GM12878 (cell line): Measurements from ENCODE around the gene AFG1L. TPM values are rescaled to one million over a fixed set of nuclear protein-coding genes. Genes with fewer than 3 reads are reported as not detected.

Experiments
- ATAC-seq: fragments of 200-7000 bp; cut with Tn5 transposase; 3 replicates; pipeline ENCODE4 v1.9.1; 2020; ENCODE audit warnings: mild to moderate bottlenecking, moderate library complexity
- BruUV-seq: library from RNA; stranded (reverse); fragments of 400-500 nt; replicated peaks from 2 replicates; lab custom pipeline; 2021; lab: Mats Ljungman, UMichigan
- CTCF ChIA-PET: fragments of 300-600 bp; sonication (Branson Sonifier 250); formaldehyde crosslinking; extraction: SDS; loops from one replicate; lab custom pipeline; 2021; ENCODE audit warnings: inconsistent platforms; lab: Yijun Ruan, JAX
- POLR2A ChIA-PET: fragments of 350-600 bp; formaldehyde crosslinking; extraction: SDS; loops from one replicate; lab custom pipeline; 2021; ENCODE audit warnings: inconsistent platforms; lab: Charles Lee
- RAD21 ChIA-PET: fragments of 300-600 bp; sonication (Branson Sonifier 250); formaldehyde crosslinking; loops from one replicate; lab custom pipeline; 2023; ENCODE audit warnings: antibody characterized with exemption; ENCODE audit not compliant: unreplicated experiment; lab: Charles Lee
- SMC1A ChIA-PET: fragments of 300-600 bp; sonication (Branson Sonifier 250); formaldehyde crosslinking; loops from one replicate; lab custom pipeline; 2023; ENCODE audit not compliant: unreplicated experiment, uncharacterized antibody; lab: Charles Lee
- DNase-seq: peaks from one replicate; pipeline ENCODE4 v3.0.0-alpha.2; 2011; ENCODE audit warnings: low read depth, low spot score
- FAIRE-seq: peaks from 3 replicates; lab custom pipeline; 2011; peaks lifted over from hg19 to GRCh38; lab: Jason Lieb, UNC
- H2AFZ ChIP-seq: 2 replicates; pipeline ENCODE4 v1.6.0; 2011; ENCODE audit warnings: low read depth, low read length, control low read depth; ENCODE audit not compliant: control insufficient read depth
- H3K27ac ChIP-seq: 2 replicates; pipeline ENCODE4 v1.5.1; 2011; ENCODE audit warnings: control low read depth; ENCODE audit not compliant: control insufficient read depth, insufficient read depth
- H3K27me3 ChIP-seq, 2 experiments: replicated peaks in 1 of 2; 2 replicates each; pipeline versions ENCODE4 v1.6.0 to v1.6.1; 2011; ENCODE audit warnings: low read length in 1 of 2; ENCODE audit not compliant: control insufficient read depth in 2 of 2, insufficient read depth in 2 of 2
- H3K36me3 ChIP-seq, 2 experiments: 2 replicates each; pipeline ENCODE4 v1.5.1; 2011; ENCODE audit warnings: low read length in 1 of 2; ENCODE audit not compliant: control insufficient read depth in 2 of 2, insufficient read depth in 2 of 2
- H3K4me1 ChIP-seq: 2 replicates; pipeline ENCODE4 v1.6.1; 2011; ENCODE audit warnings: mild to moderate bottlenecking, low read length, moderate library complexity, mixed read lengths; ENCODE audit not compliant: control insufficient read depth, insufficient read depth
- H3K4me2 ChIP-seq: 2 replicates; pipeline ENCODE4 v1.6.0; 2011; ENCODE audit warnings: control low read depth; ENCODE audit not compliant: control insufficient read depth, insufficient read depth
- H3K4me3 ChIP-seq: fragments of 200-600 bp; sonication (generic); 2 replicates; pipeline ENCODE4 v1.5.1; 2016
- H3K79me2 ChIP-seq: 2 replicates; pipeline ENCODE4 v1.6.0; 2011; ENCODE audit warnings: low read length; ENCODE audit not compliant: control insufficient read depth, insufficient read depth
- H3K9ac ChIP-seq: 2 replicates; pipeline ENCODE4 v1.8.0; 2011; ENCODE audit warnings: low read length, control low read depth, mixed read lengths; ENCODE audit not compliant: control insufficient read depth, insufficient read depth
- H3K9me3 ChIP-seq: replicated peaks from 3 replicates; pipeline ENCODE4 v1.5.1; 2011; ENCODE audit warnings: mild to moderate bottlenecking, low read length; ENCODE audit not compliant: control insufficient read depth, insufficient read depth
- H4K20me1 ChIP-seq: 2 replicates; pipeline ENCODE4 v1.6.0; 2011; ENCODE audit not compliant: control insufficient read depth, insufficient read depth
- ATF2 ChIP-seq: IDR thresholded peaks from 2 replicates; pipeline ENCODE4 v1.6.1; 2012; ENCODE audit warnings: low read length, inconsistent platforms
- CBX5 ChIP-seq: sonication (generic); IDR thresholded peaks from 2 replicates; pipeline ENCODE4 v1.6.1; 2016; ENCODE audit warnings: low read depth, moderate library complexity, mild to moderate bottlenecking, inconsistent platforms
- EED ChIP-seq: sonication (generic); IDR thresholded peaks from 2 replicates; pipeline ENCODE4 v1.6.1; 2016; ENCODE audit warnings: antibody characterized with exemption, low read depth
- FOXK2 ChIP-seq: fragments of 450-650 bp; IDR thresholded peaks from 2 replicates; pipeline ENCODE4 v1.6.1; 2017; ENCODE audit warnings: mild to moderate bottlenecking, moderate library complexity
- NFIC ChIP-seq: IDR thresholded peaks from 2 replicates; pipeline ENCODE4 v1.6.1; 2012; ENCODE audit warnings: low read depth, mild to moderate bottlenecking, inconsistent platforms, low read length, moderate library complexity
- POLR2A ChIP-seq: IDR thresholded peaks from 2 replicates; pipeline ENCODE4 v1.6.1; 2011; ENCODE audit warnings: low read depth, mild to moderate bottlenecking, low read length
- POLR2AphosphoS5 ChIP-seq: IDR thresholded peaks from 2 replicates; pipeline ENCODE4 v1.6.1; 2011; ENCODE audit warnings: mild to moderate bottlenecking, low read length, inconsistent platforms
- SMARCA5 ChIP-seq: fragments of 450-650 bp; IDR thresholded peaks from 2 replicates; pipeline ENCODE4 v1.6.1; 2017; ENCODE audit warnings: mild to moderate bottlenecking
- SREBF2 ChIP-seq: IDR thresholded peaks from 2 replicates; pipeline ENCODE4 v1.6.1; 2012; ENCODE audit warnings: mild to moderate bottlenecking, low read length
- YBX1 ChIP-seq: fragments of 450-650 bp; IDR thresholded peaks from 2 replicates; pipeline ENCODE4 v1.6.1; 2016; ENCODE audit warnings: antibody characterized with exemption
- WGBS: methylation state at CpG from one replicate; pipeline ENCODE4 v1.1.6; 2016; ENCODE audit warnings: low lambda C conversion rate; ENCODE audit not compliant: insufficient replicate concordance, insufficient coverage; ENCODE audit errors: missing lambda C conversion rate; 5-methylcytosine and 5-hydroxymethylcytosine counted together
- in situ Hi-C: fragments of 300-500 bp; cut with MboI; formaldehyde crosslinking; loops from 9 replicates; pipeline ENCODE4 v1.14.3; 2018; ENCODE audit warnings: mixed read lengths
- intact Hi-C: fragments of 100-400 bp; cut with micrococcal nuclease; formaldehyde crosslinking; loops from one replicate; pipeline ENCODE4 v1.14.2; 2022; ENCODE audit not compliant: unreplicated experiment
- polyA plus RNA-seq, 11 experiments: library from polyadenylated mRNA; depleted of rRNA in 4 of 11; unstranded in 6 of 11; stranded (reverse) in 5 of 11; fragments of >200 nt; fragmentation: Nextera tagmentation in 4 of 11; fragmentation: Illumina TruSeq in 1 of 11; extraction: Ambion mirVana in 4 of 11; extraction: Trizol in 1 of 11; gene quantifications; 1 replicate in 1 of 11; 2 replicates in 10 of 11; pipeline versions ENCODE4 v1.2.1 to v1.2.3, GENCODE V29; 2011 to 2016; ENCODE audit warnings: inconsistent platforms in 2 of 11, missing spikeins in 2 of 11, low read depth in 1 of 11
- total RNA-seq, 4 experiments: library from RNA; depleted of rRNA in 3 of 4; stranded (reverse); fragments of >200 nt in 3 of 4; fragmentation: Illumina TruSeq in 1 of 4; extraction: Trizol in 1 of 4; gene quantifications; 2 replicates each; pipeline versions ENCODE4 v1.2.1 to v1.2.3, GENCODE V29; 2013 to 2021

The AFG1L gene
- total and polyA plus RNA-seq, 10 of the 15 experiments (the other 5 are each of a cell fraction or from before 2014, with no cell fraction given): 2.3 to 9.0 (median 4.3) TPM

- intact Hi-C loops (no loop called here), in situ Hi-C loops (no loop called here)
- Histone ChIP-seq H3K9ac (no peak overlapping the region), H3K9me3 (no peaks in the 10 kb centered on the region), H3K4me2 (no peak overlapping the region), H3K4me3 (no peak overlapping the region), H3K79me2 (no peaks in the 10 kb centered on the region), H3K27me3 (no peaks in the 10 kb centered on the region), H2AFZ (no peak overlapping the region), H3K36me3 (no peaks in the 10 kb centered on the region), H3K4me1 (0 out of 2 replicates have a peak, but pooled peaks cover 3% of the 10 kb centered on the region), H3K27ac (no peak overlapping the region), H4K20me1 (no peaks in the 10 kb centered on the region)
- ChIA-PET CTCF (no interaction called here), SMC1A (no interaction called here), POLR2A (no interaction called here), RAD21 (no interaction called here)
- no TSS peak for BruUV-seq
- 87% methylated on average over 8 of the region's 8 CpGs for WGBS
- no peak for DNase-seq
- no peak for FAIRE-seq
- TF ChIP-seq ATF2: no peak
- no peak for TF ChIP-seq POLR2A
- TF ChIP-seq SMARCA5: no peak
- no peak for TF ChIP-seq FOXK2
- no peak for TF ChIP-seq CBX5
- TF ChIP-seq SREBF2: no peak
- no peak for TF ChIP-seq POLR2AphosphoS5
- TF ChIP-seq YBX1: no peak
- no peak for TF ChIP-seq EED
- TF ChIP-seq NFIC: no peak
- TF ChIP-seq, all 136 proteins: peak for 0
- no peak for ATAC-seq
Observed at GRCh38 chr6:108451816-108452215, 157.0 kb downstream of the AFG1L start.
